Measurements from ENCODE around the gene NOS1AP.

GRCh38 chr1:162153374-162153773, 83.9 kb downstream of the NOS1AP start:
- TF ChIP-seq CTCF (IDR thresholded peaks at IDR 0.05) = no peak
- no peak for TF ChIP-seq POLR2AphosphoS5 (IDR thresholded peaks at IDR 0.05)

Measured in transverse colon (tissue), 4 donors.